HG03097 (cell line): Measurements from ENCODE around the gene SEMA3E.

Experiments
- ATAC-seq: cut with Tn5 transposase; IDR thresholded peaks from one replicate; pipeline ENCODE4 v1.9.1; 2021; ENCODE audit not compliant: unreplicated experiment, low FRiP score

Gene SEMA3E

DNA sequence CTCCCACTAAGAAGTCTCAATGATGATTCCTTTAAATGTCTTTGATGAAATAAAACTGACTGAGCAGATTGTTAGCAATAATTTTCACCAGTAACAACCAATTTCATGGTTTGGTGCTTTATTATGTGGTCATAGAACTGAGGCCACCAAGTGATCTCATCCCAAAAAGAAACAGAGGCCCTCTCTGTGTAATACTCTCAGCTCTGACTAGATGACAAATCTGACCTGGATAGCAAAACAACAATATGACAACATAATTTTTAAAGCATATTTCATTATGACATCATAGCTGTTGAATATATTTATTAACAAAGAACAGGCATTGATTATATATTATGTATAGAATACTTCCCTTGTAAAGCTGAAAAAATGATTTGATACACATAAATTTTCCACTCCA lies 5.9 kb downstream of the SEMA3E start:
- no peak for ATAC-seq

DNA sequence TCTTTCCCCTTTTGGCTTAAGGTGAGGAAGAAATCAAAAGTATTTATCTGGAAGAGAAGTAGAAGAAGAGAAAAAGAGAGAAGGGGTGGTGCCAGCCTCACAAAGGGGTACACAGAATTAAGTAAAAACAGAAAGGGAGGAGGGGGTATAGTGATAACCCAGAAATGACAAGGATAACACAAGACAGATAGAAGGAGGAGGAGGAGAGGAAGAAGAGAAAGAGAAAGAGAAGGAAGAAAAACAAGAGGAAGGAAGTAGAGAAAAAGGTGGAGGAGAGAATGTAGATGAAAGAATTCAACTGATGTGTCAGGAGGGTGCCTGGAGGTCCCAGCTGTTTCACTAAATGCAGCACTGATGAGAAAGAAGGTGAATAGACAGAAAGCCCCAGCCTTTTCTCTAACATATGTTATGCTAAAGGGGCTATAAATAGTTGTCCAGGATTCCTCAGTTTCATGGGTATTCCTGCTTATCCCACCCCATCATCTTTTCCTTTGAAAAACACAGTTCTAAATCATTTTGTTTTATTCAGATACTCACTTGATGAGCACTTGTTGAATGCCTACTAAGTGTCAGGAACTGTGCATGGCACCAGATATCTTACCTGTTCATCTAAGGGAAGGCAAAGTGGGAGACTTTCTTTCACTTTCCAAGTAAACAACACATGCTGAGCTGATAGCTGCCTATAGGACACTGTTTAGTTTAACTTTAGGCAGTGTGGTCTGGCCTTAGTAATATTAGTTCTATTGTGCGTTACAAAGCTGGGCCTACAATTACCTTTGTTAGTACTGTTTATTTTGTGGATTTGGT lies 8.0 kb downstream of the SEMA3E start:
- ATAC-seq = no peak

DNA sequence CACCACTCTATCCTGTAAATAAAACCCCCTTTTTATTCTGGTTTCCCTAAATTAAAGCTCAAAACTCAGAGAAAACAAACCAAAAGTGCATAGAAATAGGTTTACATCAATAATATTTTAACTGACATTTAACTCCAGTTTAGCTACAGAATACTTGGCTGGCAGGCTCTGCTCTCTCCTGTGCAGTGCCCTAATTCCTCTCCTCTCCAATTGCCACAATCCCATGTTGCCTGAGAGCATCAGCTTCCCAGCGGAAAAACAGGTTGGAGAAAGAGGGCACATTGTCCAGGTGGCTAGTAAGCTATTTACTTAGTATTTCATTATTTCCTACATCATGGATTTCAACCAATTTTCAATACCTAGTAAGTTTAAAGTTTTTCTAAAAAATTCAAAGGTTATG lies 8.7 kb downstream of the SEMA3E start:
- no peak for ATAC-seq

DNA sequence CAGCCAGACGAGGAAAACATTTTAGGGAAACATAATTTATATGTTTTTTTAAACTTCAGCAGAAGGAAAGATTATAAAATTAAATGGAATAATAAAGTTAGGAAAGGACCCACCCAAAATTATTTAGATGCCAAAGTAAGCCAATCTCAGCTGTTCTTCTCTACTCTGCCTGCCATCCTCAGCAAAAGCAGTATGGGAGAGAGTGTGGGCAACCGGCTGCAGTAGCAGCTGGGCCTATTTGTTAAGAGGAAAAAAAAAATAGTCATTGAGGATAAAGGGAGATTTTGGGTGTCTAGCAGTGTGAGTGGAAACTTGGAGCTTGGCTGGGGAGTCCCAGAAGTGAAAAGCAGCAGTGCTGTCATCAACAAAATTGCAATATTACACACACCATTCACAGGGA lies 15.4 kb downstream of the SEMA3E start:
- no peak for ATAC-seq

DNA sequence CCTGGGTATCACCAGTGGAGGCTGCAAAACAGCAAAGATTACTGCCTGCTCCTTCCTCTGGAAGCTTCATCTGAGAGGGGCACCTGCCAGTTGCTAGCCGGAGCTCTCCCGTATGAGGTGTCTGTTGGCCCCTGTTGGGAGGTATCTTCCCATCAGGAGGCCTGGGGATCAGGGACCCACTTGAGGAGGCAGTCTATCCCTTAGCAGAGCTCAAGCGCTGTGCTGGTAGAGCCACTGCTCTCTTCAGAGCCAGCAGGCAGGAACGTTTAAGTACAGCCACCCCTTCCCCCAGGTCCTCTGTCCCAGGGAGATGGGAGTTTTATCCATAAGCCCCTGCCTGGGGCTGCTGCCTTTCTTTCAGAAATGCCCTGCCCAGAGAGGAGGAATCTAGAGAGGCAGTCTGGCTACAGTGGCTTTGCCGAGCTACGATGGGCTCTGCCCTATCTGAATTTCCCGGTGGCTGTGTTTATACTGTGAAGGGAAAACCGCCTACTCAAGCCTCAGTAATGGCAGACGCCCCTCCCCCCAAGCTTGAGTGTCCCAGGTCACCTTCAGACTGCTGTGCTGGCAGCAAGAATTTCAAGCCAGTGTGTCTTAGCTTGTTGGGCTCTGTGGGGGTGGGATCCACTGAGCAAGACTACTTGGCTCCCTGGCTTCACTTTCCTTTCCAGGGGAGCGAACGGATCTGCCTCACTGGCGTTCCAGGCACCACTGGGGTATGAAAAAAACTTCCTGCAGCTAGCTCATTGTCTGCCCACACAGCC lies 19.6 kb downstream of the SEMA3E start:
- no peak for ATAC-seq

DNA sequence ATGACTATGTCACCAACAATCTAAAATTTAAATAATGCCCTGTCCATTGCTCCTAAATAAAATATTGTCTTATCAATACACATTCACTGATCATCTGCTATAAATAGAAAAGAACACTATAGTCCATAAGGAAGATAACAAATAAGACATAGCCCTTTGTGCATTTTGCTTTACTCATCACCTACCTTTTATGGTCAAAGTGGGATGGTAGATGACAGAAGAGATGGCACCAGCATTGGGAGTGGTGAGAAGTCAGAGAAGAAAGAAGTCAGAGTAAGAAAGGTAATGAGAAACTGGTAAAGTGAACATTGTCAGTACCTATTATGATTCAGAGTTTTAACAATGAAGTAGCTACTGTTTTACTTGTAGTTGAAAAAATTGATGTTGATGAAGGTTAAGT lies 31.1 kb downstream of the SEMA3E start:
- no peak for ATAC-seq

DNA sequence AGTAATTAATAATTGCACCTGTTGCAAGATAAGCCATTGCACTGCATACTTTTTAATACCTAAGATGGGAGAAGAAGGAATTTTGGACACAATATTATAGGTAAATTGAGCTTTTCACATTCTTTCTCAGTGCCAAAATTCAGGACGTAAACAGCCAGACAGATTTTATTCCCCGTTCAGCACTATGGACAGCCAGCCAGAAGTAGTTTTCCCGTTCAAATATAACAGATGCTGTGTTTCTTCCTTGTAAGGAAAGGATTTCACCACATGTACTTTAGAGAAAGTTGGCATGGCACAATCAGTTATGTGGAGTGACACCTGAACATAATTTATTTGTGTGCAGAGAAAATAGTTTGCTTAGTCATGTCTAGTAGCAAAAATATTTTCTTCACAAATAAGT lies 34.8 kb downstream of the SEMA3E start:
- no peak for ATAC-seq

DNA sequence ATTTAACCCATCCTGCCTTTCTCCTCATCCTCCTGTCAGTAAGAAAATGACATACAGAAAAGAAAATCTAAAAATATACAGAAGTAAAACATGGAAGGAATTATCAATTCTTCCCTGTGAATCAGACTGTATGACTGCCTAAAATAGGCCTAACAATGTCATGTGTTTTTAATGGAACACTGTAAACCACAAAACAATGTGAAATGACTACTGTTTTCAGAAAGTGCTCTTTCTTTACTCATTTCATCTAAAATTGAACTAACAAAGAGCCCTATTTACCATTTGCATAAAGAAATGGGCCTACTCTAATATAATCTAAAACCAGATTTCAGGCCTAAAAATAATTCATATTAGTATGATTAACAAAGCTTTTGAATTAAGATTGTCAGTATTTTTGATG lies 35.7 kb downstream of the SEMA3E start:
- ATAC-seq = no peak

DNA sequence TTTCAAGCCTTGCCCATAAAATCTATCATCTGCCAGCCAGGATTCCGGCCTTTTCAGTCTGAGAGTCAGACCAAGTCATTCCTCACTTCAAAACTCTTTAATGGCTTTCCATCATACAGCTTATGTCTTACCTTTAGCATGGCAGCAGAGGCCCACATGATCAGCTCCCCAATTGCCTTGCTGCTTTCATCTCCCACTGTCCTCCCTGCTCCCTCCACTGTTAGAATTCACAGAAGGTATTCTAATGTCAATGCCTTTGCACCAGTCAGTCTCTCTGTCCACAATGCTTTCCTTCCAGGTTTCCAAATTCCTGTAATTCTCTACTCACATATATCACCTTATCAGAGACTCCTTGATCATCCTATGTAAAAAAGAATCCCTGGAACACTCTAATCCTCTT lies 37.2 kb downstream of the SEMA3E start:
- no peak for ATAC-seq

DNA sequence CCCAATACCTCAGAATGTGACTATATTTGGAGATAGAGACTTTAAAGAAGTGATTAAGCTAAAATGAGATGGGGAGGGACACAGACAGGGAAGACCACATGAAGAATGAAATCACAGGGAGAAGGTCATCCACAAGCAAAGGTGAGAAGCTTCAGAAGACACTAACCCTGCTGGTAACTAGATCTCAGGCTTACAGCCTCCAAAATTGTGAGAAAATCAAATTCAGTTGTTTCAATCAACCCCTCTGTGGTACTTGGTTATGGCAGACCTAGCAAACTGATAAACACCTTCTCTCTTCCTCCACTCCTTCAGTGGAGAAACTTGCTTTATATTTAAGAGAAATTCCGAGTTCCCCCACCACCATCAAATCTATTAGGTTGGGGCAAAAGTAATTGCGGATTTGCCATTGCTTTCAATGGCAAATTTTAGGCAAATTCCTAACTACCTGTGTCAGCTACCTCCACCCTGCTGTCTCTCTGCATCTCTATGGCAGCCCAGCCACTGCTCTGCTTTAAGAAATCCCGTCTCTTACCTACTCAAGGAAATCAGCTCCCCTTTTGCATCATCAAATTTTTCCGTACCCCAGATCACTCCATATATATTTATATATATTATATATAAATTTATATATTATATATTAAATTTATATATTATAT lies 38.2 kb downstream of the SEMA3E start:
- no peak for ATAC-seq

DNA sequence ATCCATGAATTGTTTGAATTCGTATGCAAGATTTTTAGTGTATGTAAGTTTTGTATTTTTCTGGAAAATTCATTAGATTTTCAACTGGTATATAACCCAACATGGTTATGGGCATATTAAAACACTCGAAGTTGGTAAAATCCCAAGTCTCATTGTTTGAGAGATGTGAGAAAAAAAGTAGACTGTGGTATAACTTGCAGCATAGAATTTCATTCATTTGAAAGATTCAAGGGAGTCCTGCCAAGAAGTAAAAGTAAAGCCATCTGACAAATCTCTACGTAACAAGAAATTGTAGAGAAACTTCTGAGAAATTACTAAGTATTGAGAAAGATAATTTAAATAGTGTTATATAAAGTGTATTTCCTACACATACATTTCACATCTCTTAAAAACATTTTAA lies 40.2 kb downstream of the SEMA3E start:
- no peak for ATAC-seq

DNA sequence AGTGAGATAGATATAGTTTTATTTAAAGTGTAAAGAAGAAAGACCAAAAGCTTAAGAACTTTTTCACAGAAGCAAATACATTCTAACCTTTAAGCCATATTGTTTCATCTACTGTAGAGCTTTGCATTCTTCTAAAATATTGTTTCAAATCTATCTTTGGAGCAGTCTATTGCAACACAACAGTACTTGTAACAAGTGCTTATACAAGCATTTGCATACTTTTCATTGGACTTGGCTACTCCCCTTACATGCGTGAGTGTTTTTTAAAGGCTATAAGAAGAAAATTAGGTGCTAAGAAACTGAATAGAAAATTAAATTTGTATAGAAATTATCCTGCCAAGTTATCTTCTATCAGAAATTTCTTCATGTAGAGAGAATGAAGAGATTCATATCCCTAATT lies 45.3 kb downstream of the SEMA3E start:
- no peak for ATAC-seq

DNA sequence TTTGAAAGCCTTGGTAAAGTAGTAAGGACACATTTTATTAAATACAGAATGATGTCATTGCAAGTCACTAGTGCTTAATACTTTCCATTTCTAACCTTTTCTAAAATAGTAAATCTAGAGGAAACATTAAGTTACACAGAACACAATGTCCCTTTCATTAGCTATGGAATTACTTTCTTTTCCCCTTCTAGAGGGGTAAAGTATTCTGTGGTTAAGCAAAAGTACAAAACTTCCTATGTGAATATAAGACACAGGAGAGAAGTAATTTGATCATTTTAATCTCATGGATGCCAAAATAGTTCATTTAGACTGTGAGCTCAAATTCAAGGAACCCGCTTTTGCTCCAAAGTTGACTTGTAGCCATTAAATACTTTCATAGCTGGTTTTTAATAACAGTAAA lies 49.8 kb downstream of the SEMA3E start:
- no peak for ATAC-seq

DNA sequence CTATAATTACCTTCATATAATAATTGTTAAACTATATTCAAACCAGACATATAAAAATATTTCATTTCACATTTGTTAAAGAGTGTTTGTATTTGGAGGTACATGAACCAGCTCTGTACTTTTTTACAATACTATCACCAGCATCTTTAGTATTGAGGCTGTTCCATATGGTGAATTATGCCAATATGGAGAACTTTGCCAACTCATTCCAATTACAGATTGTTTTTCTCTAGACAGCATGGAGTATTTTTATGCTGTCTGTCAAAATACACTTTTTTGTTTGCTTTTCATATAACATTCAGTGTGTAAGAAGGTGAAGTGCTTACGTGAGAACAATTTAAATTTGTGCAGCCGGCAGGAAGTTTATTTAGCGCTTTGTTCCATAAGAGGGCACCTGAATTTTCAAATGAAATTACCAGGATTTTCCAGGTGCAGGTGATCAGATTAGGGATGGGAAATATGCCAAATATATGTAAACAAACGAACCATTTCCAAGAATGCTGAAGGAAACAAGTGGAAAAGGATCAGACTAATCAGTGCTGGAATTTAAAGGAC lies 54.9 kb downstream of the SEMA3E start:
- no peak for ATAC-seq

DNA sequence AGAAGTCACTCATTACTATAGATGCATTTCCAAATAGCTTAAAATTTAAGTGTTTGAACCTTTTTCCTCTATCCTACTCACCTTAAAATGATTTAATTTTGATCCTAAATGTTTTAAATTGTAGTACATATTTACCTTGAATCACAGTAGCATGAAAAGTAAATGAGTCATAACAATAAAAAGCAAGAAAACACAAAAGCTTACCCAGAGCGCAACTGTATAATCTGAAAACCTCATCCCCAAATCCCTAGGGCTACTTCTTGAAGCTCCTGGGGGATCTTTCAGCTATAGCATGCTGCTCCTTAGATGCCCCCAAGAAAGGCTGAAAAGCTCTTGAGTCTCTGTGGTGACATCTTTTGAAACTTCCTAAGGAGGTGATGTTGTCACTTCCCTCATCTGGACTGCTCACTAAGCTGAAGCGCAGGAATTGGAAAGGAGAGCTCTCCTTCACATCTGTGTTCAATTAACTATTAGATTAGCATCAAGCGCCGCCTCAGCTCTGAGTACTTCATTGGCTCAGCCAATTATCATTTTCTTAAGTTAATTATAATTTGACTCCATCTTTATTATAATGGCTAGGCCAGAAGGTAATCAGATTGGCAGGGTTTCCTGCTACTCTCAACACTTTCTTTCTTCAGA lies 60.2 kb downstream of the SEMA3E start:
- ATAC-seq = no peak

DNA sequence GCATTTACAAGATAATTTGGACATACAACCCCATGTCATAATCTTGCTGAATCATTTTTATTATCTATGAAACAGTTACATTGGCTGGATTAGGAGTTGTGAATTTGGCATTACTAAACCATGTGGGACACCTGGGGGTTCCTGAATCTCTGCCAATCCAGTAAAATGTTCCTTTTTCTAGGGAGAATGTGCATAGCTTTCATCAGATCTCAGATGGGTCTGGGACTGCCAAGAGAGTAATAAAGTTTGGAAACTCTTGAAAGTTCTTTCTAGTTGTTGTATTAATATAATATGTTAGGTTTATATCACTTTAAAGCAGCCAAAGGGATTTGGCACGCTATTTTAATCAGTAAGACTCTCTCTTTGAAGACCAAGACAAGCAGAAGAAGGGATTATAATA lies 62.7 kb downstream of the SEMA3E start:
- no peak for ATAC-seq

DNA sequence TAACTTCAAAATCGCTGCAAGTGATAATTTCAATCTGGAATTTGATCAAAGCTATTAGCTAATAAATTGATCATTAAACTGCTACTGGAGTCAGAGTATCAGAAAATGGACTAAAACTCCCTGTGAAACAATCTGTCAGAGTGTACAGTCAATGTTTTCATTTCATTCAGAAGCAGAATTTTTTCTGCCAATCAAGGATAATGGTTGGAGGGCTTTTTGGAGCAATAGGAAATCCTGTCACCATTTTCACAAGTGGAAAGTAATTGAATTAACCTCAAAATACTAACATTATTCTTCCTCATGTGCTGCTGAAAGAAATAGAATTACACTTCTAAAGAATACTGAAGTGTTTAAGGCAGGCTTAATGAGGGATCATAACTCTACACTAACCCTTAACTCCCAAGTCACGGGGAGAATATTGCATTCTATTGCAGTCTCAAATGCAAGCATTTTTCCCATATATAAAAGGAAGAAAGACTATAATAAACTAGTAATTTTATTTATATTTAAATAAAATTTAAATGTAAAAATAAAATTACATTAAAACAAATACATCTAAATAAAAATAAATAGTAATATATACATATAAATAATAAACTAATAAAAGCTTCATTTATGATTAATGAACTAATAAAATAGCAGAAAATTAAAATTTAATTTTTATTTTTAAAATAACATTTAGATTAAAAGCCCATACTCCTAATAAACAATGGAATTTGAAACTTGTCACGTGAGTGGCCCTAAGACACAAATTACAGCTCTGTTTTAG lies 67.1 kb downstream of the SEMA3E start:
- ATAC-seq = no peak

DNA sequence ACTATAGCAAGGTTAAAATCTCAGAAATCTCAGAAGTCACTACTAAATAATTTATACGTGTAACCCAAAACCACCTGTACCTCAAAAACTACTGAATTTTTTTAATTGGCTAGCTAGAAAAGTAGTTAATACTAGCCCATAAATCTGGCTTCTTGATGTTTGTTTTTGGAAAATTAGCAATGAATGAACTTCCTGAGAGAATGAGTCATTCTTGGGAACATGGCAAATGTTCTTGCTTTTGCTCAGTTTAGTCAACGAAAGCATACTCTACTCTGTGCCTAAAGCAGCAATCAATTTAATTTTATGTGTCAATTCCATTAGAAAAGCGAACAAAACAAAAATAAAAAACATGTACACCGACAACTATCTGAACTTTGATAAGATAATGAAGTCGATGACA lies 69.2 kb downstream of the SEMA3E start:
- no peak for ATAC-seq

DNA sequence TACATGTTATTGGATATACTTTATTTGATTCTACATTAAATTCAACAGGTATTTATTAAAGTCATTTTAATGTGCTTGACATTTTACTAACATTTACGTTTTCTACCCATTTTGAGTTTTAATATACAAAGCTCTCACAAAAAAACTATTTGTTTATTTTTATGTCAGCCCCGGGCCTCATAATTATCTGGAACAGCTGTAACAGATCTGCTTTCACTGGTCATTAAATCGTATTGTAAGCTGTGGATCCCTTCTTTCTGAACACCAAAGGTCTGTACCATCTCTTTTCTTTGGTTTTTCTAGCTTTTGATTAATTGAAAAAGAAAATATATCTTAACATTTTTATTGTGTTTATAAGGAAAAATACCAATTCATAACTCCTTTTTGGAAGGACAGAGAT lies 73.5 kb downstream of the SEMA3E start:
- no peak for ATAC-seq

DNA sequence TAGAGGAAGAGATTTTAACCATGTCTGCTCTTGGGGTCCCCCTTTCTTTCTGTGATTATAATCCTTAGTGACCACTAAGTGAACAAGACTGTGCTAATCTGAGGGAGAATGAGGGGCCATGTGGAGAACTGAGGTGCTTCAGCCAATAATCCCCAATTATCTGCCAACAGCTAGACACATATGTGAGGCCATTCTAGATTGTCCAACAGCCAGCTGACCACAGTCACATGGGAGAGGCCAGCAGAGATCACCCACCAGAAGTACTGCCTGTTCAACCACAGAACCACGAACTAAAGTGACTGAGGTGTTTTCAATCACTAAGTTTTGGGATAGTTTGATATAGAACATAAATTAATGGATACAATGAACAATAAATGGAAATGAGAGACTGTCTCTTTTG lies 74.3 kb downstream of the SEMA3E start:
- ATAC-seq = no peak
